ENCODE measurements around the gene COL13A1. TPM values are rescaled to one million over a fixed set of nuclear protein-coding genes. Genes with fewer than 3 reads are reported as not detected.

The COL13A1 gene
- total RNA-seq, 1 experiment from 2014 or later, result 5.9 TPM

DNA sequence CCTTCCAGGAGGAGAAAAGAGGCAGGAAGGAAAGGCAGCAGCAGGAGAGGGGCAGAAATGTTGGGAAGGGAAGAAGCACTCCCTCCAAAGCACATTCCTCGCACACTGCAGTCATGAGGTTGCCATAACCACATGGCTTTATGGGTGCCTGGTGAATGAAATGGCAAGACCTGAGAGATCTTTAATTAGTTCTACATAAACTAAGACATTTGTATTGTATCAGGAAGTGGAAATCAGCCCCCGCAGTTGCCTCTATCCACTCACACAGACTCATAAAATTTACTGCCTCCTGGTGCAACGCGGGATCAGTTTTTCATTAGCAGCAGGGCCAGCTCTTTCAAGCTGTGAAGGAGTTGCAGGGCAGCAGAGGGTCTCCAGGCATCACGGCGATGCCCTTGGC is 106.4 kb downstream of the COL13A1 start:
- H3K27me3 ChIP-seq (ENCODE audit: insufficient read depth, low read length), result no peaks in the 10 kb centered on the region
- no TSS peak for BruUV-seq (replicated peaks)
- no peaks in the 10 kb centered on the region for H4K20me1 ChIP-seq (ENCODE audit: insufficient read depth)
- H3K4me1 ChIP-seq (ENCODE audit: control insufficient read depth in 1 of 2, insufficient read depth in 2 of 2, low read length in 2 of 2), result no peaks in the 10 kb centered on the region
- H3K4me3 ChIP-seq (replicated peaks in 1 of 2; ENCODE audit: low read depth in 1 of 2, low read length in 2 of 2), result no peak overlapping the region
- ATAC-seq (no peak), DNase-seq (ENCODE audit: low read depth, low spot score) (no peak)
- ChIA-PET RAD21 (ENCODE audit: low non-redundant PET in 1 of 2, low total read pairs in 2 of 2, uncharacterized antibody in 2 of 2, unreplicated experiment in 2 of 2) (no interaction called here), POLR2A (no interaction called here), CTCF (no interaction called here)
- no peaks in the 10 kb centered on the region for H3K36me3 ChIP-seq (ENCODE audit: control insufficient read depth in 1 of 2, insufficient read depth in 2 of 2, low read length in 2 of 2)
- no peaks in the 10 kb centered on the region for H3K79me2 ChIP-seq (ENCODE audit: insufficient read depth, low read length)
- intact Hi-C loops (cut with micrococcal nuclease), result no loop called here
- no peaks in the 10 kb centered on the region for H3K9me3 ChIP-seq (ENCODE audit: control insufficient read depth in 1 of 2, insufficient read depth in 1 of 2, low read depth in 1 of 2, low read length in 2 of 2)
- H3K4me2 ChIP-seq (ENCODE audit: low read length), result no peak overlapping the region
- TF ChIP-seq EZH2phosphoT487 (IDR thresholded peaks at IDR 0.05; ENCODE audit: borderline replicate concordance) (no peak), JUND (IDR thresholded peaks at IDR 0.05) (no peak), RAD21 (IDR thresholded peaks at IDR 0.05; ENCODE audit: low read depth) (no peak), SIN3A (IDR thresholded peaks at IDR 0.05; ENCODE audit: low read depth) (no peak), CBX3 (IDR thresholded peaks at IDR 0.05; ENCODE audit: low read depth) (no peak), FOSL1 (IDR thresholded peaks at IDR 0.05; ENCODE audit: low read depth) (no peak), TCF7L2 (IDR thresholded peaks at IDR 0.05; ENCODE audit: borderline replicate concordance, extremely low read depth, insufficient read depth, insufficient read length) (no peak), POLR2AphosphoS5 (IDR thresholded peaks at IDR 0.05; ENCODE audit: low read depth, low read length) (no peak), ZNF274 (IDR thresholded peaks at IDR 0.05; ENCODE audit: low read depth, low read length) (no peak), POLR2A (IDR thresholded peaks at IDR 0.05; ENCODE audit: borderline replicate concordance, extremely low read depth, insufficient read depth, insufficient read length) (no peak), ELF1 (IDR thresholded peaks at IDR 0.05; ENCODE audit: borderline replicate concordance, low read depth) (no peak), SP1 (IDR thresholded peaks at IDR 0.05; ENCODE audit: low read depth) (no peak), SRF (IDR thresholded peaks at IDR 0.05; ENCODE audit: low read depth) (no peak), CEBPB (IDR thresholded peaks at IDR 0.05; ENCODE audit: low read depth) (no peak)
- TF ChIP-seq, protein P1, sequence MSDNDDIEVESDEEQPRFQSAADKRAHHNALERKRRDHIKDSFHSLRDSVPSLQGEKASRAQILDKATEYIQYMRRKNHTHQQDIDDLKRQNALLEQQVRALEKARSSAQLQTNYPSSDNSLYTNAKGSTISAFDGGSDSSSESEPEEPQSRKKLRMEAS (IDR thresholded peaks at IDR 0.05), result no peak
- TF ChIP-seq, protein P2, sequence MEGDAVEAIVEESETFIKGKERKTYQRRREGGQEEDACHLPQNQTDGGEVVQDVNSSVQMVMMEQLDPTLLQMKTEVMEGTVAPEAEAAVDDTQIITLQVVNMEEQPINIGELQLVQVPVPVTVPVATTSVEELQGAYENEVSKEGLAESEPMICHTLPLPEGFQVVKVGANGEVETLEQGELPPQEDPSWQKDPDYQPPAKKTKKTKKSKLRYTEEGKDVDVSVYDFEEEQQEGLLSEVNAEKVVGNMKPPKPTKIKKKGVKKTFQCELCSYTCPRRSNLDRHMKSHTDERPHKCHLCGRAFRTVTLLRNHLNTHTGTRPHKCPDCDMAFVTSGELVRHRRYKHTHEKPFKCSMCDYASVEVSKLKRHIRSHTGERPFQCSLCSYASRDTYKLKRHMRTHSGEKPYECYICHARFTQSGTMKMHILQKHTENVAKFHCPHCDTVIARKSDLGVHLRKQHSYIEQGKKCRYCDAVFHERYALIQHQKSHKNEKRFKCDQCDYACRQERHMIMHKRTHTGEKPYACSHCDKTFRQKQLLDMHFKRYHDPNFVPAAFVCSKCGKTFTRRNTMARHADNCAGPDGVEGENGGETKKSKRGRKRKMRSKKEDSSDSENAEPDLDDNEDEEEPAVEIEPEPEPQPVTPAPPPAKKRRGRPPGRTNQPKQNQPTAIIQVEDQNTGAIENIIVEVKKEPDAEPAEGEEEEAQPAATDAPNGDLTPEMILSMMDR (IDR thresholded peaks at IDR 0.05 in 2 of 3, conservative IDR thresholded peaks at IDR 0.05 in 1 of 3; ENCODE audit: borderline replicate concordance in 1 of 3, insufficient read depth in 1 of 3, low read depth in 2 of 3, low read length in 2 of 3), result no peak
- TF ChIP-seq, protein P3, sequence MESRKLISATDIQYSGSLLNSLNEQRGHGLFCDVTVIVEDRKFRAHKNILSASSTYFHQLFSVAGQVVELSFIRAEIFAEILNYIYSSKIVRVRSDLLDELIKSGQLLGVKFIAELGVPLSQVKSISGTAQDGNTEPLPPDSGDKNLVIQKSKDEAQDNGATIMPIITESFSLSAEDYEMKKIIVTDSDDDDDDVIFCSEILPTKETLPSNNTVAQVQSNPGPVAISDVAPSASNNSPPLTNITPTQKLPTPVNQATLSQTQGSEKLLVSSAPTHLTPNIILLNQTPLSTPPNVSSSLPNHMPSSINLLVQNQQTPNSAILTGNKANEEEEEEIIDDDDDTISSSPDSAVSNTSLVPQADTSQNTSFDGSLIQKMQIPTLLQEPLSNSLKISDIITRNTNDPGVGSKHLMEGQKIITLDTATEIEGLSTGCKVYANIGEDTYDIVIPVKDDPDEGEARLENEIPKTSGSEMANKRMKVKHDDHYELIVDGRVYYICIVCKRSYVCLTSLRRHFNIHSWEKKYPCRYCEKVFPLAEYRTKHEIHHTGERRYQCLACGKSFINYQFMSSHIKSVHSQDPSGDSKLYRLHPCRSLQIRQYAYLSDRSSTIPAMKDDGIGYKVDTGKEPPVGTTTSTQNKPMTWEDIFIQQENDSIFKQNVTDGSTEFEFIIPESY (IDR thresholded peaks at IDR 0.05; ENCODE audit: extremely low read depth, insufficient replicate concordance, low read length), result no peak
- TF ChIP-seq, protein P4, sequence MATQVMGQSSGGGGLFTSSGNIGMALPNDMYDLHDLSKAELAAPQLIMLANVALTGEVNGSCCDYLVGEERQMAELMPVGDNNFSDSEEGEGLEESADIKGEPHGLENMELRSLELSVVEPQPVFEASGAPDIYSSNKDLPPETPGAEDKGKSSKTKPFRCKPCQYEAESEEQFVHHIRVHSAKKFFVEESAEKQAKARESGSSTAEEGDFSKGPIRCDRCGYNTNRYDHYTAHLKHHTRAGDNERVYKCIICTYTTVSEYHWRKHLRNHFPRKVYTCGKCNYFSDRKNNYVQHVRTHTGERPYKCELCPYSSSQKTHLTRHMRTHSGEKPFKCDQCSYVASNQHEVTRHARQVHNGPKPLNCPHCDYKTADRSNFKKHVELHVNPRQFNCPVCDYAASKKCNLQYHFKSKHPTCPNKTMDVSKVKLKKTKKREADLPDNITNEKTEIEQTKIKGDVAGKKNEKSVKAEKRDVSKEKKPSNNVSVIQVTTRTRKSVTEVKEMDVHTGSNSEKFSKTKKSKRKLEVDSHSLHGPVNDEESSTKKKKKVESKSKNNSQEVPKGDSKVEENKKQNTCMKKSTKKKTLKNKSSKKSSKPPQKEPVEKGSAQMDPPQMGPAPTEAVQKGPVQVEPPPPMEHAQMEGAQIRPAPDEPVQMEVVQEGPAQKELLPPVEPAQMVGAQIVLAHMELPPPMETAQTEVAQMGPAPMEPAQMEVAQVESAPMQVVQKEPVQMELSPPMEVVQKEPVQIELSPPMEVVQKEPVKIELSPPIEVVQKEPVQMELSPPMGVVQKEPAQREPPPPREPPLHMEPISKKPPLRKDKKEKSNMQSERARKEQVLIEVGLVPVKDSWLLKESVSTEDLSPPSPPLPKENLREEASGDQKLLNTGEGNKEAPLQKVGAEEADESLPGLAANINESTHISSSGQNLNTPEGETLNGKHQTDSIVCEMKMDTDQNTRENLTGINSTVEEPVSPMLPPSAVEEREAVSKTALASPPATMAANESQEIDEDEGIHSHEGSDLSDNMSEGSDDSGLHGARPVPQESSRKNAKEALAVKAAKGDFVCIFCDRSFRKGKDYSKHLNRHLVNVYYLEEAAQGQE (IDR thresholded peaks at IDR 0.05; ENCODE audit: low read depth), result no peak
- H3K27ac ChIP-seq (ENCODE audit: low read depth, low read length), result no peak overlapping the region
- no peaks in the 10 kb centered on the region for H3K9me2 ChIP-seq (ENCODE audit: insufficient read depth)
- no peak overlapping the region for H2AFZ ChIP-seq (ENCODE audit: low read depth, low read length, poor library complexity, severe bottlenecking)
- H3K9ac ChIP-seq (ENCODE audit: low read length), result no peak overlapping the region
